ENCODE data around the gene HOXA2.

DNA sequence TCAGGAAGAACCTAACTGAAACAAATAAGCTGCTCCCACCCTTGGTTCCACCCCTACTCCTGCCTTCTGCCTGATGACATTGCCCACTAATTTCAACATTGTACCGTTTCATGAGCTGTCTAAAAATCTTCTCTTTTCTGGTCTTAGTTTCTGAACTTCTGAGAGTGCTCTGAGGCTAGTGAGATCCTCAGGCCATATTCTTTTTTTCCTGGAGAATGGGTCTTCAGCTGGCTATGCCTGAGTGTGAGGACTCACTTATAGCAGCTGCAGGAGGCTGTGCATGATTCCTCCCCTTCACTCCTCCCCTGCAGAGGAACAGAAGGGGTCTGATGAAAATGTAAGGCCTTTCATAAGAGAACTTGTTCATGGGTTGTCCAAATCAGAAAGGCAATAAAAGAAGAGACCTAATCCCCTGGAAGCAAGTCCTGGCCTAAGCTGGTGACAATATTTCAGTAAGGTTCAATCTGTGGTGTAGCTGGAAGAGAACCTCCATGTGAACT lies 17.0 kb upstream of the HOXA2 start:
- TF ChIP-seq POLR2A (IDR thresholded peaks at IDR 0.05), result no peak
- TF ChIP-seq, protein P1, sequence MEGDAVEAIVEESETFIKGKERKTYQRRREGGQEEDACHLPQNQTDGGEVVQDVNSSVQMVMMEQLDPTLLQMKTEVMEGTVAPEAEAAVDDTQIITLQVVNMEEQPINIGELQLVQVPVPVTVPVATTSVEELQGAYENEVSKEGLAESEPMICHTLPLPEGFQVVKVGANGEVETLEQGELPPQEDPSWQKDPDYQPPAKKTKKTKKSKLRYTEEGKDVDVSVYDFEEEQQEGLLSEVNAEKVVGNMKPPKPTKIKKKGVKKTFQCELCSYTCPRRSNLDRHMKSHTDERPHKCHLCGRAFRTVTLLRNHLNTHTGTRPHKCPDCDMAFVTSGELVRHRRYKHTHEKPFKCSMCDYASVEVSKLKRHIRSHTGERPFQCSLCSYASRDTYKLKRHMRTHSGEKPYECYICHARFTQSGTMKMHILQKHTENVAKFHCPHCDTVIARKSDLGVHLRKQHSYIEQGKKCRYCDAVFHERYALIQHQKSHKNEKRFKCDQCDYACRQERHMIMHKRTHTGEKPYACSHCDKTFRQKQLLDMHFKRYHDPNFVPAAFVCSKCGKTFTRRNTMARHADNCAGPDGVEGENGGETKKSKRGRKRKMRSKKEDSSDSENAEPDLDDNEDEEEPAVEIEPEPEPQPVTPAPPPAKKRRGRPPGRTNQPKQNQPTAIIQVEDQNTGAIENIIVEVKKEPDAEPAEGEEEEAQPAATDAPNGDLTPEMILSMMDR (IDR thresholded peaks at IDR 0.05), result no peak

Data from adrenal gland (tissue), 5 donors.